Measurements from ENCODE around the gene SPRYD3.
A peak's percentile ranks its signal among the peaks of the same experiment; 100 is the strongest.

DNA sequence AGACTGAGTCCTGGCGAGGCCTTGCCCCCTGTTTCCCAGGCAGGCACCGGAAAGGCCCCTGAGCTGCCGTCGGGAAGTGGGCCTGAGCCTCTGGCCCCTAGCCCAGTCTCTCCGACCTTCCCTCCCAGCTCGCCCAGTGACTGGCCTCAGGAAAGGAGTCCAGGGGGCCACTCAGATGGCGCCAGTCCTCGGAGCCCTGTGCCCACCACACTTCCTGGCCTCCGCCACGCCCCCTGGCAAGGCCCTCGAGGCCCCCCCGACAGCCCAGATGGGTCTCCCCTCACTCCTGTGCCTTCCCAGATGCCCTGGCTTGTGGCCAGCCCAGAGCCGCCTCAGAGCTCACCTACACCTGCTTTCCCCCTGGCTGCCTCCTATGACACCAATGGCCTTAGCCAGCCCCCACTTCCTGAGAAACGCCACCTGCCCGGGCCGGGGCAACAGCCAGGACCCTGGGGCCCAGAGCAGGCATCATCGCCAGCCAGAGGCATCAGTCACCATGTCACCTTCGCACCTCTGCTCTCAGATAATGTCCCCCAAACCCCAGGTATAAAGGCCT lies 18.4 kb downstream of the SPRYD3 start:
- TF ChIP-seq RAD21 (IDR thresholded peaks at IDR 0.05; ENCODE audit: low read depth): no peak
- TF ChIP-seq EGR1 (IDR thresholded peaks at IDR 0.05): no peak
- no peak for TF ChIP-seq TAF1 (IDR thresholded peaks at IDR 0.05; ENCODE audit: low read depth)
- TF ChIP-seq YY1 (IDR thresholded peaks at IDR 0.05; ENCODE audit: low read depth): no peak
- TF ChIP-seq, protein P1, sequence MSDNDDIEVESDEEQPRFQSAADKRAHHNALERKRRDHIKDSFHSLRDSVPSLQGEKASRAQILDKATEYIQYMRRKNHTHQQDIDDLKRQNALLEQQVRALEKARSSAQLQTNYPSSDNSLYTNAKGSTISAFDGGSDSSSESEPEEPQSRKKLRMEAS (IDR thresholded peaks at IDR 0.05): no peak
- TF ChIP-seq CREB1 (IDR thresholded peaks at IDR 0.05; ENCODE audit: low read depth): no peak
- TF ChIP-seq, protein P2, sequence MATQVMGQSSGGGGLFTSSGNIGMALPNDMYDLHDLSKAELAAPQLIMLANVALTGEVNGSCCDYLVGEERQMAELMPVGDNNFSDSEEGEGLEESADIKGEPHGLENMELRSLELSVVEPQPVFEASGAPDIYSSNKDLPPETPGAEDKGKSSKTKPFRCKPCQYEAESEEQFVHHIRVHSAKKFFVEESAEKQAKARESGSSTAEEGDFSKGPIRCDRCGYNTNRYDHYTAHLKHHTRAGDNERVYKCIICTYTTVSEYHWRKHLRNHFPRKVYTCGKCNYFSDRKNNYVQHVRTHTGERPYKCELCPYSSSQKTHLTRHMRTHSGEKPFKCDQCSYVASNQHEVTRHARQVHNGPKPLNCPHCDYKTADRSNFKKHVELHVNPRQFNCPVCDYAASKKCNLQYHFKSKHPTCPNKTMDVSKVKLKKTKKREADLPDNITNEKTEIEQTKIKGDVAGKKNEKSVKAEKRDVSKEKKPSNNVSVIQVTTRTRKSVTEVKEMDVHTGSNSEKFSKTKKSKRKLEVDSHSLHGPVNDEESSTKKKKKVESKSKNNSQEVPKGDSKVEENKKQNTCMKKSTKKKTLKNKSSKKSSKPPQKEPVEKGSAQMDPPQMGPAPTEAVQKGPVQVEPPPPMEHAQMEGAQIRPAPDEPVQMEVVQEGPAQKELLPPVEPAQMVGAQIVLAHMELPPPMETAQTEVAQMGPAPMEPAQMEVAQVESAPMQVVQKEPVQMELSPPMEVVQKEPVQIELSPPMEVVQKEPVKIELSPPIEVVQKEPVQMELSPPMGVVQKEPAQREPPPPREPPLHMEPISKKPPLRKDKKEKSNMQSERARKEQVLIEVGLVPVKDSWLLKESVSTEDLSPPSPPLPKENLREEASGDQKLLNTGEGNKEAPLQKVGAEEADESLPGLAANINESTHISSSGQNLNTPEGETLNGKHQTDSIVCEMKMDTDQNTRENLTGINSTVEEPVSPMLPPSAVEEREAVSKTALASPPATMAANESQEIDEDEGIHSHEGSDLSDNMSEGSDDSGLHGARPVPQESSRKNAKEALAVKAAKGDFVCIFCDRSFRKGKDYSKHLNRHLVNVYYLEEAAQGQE (IDR thresholded peaks at IDR 0.05; ENCODE audit: low read depth): no peak
- no peak for TF ChIP-seq EP300 (IDR thresholded peaks at IDR 0.05; ENCODE audit: borderline replicate concordance)
- TF ChIP-seq TCF12 (IDR thresholded peaks at IDR 0.05; ENCODE audit: low read depth): no peak; the same call in 1 of the 2 replicates
- TF ChIP-seq, protein P3, sequence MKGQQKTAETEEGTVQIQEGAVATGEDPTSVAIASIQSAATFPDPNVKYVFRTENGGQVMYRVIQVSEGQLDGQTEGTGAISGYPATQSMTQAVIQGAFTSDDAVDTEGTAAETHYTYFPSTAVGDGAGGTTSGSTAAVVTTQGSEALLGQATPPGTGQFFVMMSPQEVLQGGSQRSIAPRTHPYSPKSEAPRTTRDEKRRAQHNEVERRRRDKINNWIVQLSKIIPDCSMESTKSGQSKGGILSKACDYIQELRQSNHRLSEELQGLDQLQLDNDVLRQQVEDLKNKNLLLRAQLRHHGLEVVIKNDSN (IDR thresholded peaks at IDR 0.05): no peak
- peak; percentile 34; the same call in 1 of the 2 replicates for TF ChIP-seq NFIC (IDR thresholded peaks at IDR 0.05)
- no peak for TF ChIP-seq CEBPB (IDR thresholded peaks at IDR 0.05)
- TF ChIP-seq FOXM1 (IDR thresholded peaks at IDR 0.05; ENCODE audit: borderline replicate concordance, low read depth): no peak
- TF ChIP-seq ZBTB7A (IDR thresholded peaks at IDR 0.05; ENCODE audit: low read depth): peak; percentile 58; the same call in 1 of the 2 replicates

Data from Ishikawa (cell line).